Neural cell (in vitro differentiated cells): ENCODE results near the gene TMEM171. TPM values are rescaled to one million over a fixed set of nuclear protein-coding genes. Genes with fewer than 3 reads are reported as not detected.

Experiments used
- H2AFZ ChIP-seq: fragments of 200-600, 300-800 bp; sonication (generic), shearing (Covaris generic); 2 replicates; pipeline ENCODE4 v1.6.0; 2014; ENCODE audit warnings: low read depth, mild to moderate bottlenecking, antibody characterized with exemption, low read length, moderate library complexity
- H3F3A ChIP-seq: fragments of 200-600 bp; shearing (Covaris generic); 2 replicates; pipeline ENCODE4 v1.6.1; 2016; ENCODE audit warnings: mild to moderate bottlenecking, moderate library complexity, mixed read lengths, antibody characterized with exemption, low read length; ENCODE audit not compliant: insufficient read depth, poor library complexity, severe bottlenecking
- H3K27ac ChIP-seq: fragments of 200-600, 300-800 bp; sonication (generic), shearing (Covaris generic); 2 replicates; pipeline ENCODE4 v1.5.1; 2014; ENCODE audit warnings: mild to moderate bottlenecking, low read length, moderate library complexity
- H3K27me3 ChIP-seq: fragments of 300-800, 200-600 bp; sonication (generic), shearing (Covaris generic); 2 replicates; pipeline ENCODE4 v1.6.0; 2014; ENCODE audit warnings: mild to moderate bottlenecking, low read depth, low read length, moderate library complexity; ENCODE audit not compliant: insufficient read depth
- H3K36me3 ChIP-seq: fragments of 300-800, 200-600 bp; sonication (generic), shearing (Covaris generic); 2 replicates; pipeline ENCODE4 v1.5.1; 2014; ENCODE audit warnings: mild to moderate bottlenecking, antibody characterized with exemption, low read length, moderate library complexity; ENCODE audit not compliant: insufficient read depth
- H3K4me2 ChIP-seq: fragments of 300-800, 200-600 bp; sonication (generic), shearing (Covaris generic); 2 replicates; pipeline ENCODE4 v1.6.0; 2014; ENCODE audit warnings: mild to moderate bottlenecking, low read length
- H3K4me3 ChIP-seq: fragments of 300-800, 200-600 bp; sonication (generic), shearing (Covaris generic); 2 replicates; pipeline ENCODE4 v1.5.1; 2014; ENCODE audit warnings: mild to moderate bottlenecking, low read length, moderate library complexity
- H3K79me2 ChIP-seq: fragments of 200-600 bp; shearing (Covaris generic); replicated peaks from 2 replicates; pipeline ENCODE4 v1.6.0; 2014; ENCODE audit warnings: mild to moderate bottlenecking, low read length, moderate library complexity; ENCODE audit not compliant: insufficient read depth
- H3K9ac ChIP-seq: fragments of 300-800, 200-600 bp; sonication (generic), shearing (Covaris generic); 2 replicates; pipeline ENCODE4 v1.6.1; 2016; ENCODE audit warnings: mild to moderate bottlenecking, low read length, mixed read lengths
- H3K9me2 ChIP-seq: fragments of 200-600 bp; shearing (Covaris generic); 2 replicates; pipeline ENCODE4 v1.6.1; 2016; ENCODE audit warnings: mild to moderate bottlenecking, low read length, mixed read lengths; ENCODE audit not compliant: insufficient read depth
- H3K9me3 ChIP-seq: fragments of 200-600, 300-800 bp; sonication (generic), shearing (Covaris generic); 2 replicates; pipeline ENCODE4 v1.6.1; 2016; ENCODE audit warnings: mild to moderate bottlenecking, mixed run types, low read length, moderate library complexity, mixed read lengths
- H4K20me1 ChIP-seq: fragments of 200-600 bp; shearing (Covaris generic); 2 replicates; pipeline ENCODE4 v1.6.1; 2016; ENCODE audit warnings: mild to moderate bottlenecking, mixed run types; ENCODE audit not compliant: insufficient read depth
- EP300 ChIP-seq: fragments of 450-650 bp; conservative IDR thresholded peaks from 2 replicates; pipeline ENCODE4 v1.6.1; 2014; ENCODE audit warnings: antibody characterized with exemption, mild to moderate bottlenecking, moderate library complexity; ENCODE audit not compliant: poor library complexity, severe bottlenecking
- EZH2 ChIP-seq: fragments of 200-600, 300-800 bp; shearing (Covaris generic), sonication (generic); IDR thresholded peaks from 2 replicates; pipeline ENCODE4 v1.6.1; 2014; ENCODE audit warnings: antibody characterized with exemption, low read length, borderline replicate concordance, mild to moderate bottlenecking; ENCODE audit not compliant: insufficient read depth, poor library complexity, severe bottlenecking
- MXI1 ChIP-seq: fragments of 450-650 bp; conservative IDR thresholded peaks from 2 replicates; pipeline ENCODE4 v1.6.1; 2014; ENCODE audit warnings: antibody characterized with exemption, mild to moderate bottlenecking; ENCODE audit not compliant: poor library complexity, severe bottlenecking
- POLR2AphosphoS5 ChIP-seq: IDR thresholded peaks from 2 replicates; pipeline ENCODE4 v1.6.1; 2012
- RAD21 ChIP-seq: fragments of 450-650 bp; conservative IDR thresholded peaks from 2 replicates; pipeline ENCODE4 v1.6.1; 2014; ENCODE audit warnings: antibody characterized with exemption, mild to moderate bottlenecking, moderate library complexity
- SMC3 ChIP-seq: fragments of 450-650 bp; conservative IDR thresholded peaks from 2 replicates; pipeline ENCODE4 v1.6.1; 2014; ENCODE audit warnings: antibody characterized with exemption, mild to moderate bottlenecking, moderate library complexity; ENCODE audit not compliant: poor library complexity
- TAF1 ChIP-seq: IDR thresholded peaks from 2 replicates; pipeline ENCODE4 v1.6.1; 2012; ENCODE audit warnings: low read depth
- polyA plus RNA-seq: library from polyadenylated mRNA; depleted of rRNA; stranded (reverse); fragments of >200 nt; gene quantifications from 2 replicates; pipeline ENCODE4 v1.2.3, GENCODE V29; 2014
- TF ChIP-seq, protein P1 (sequence below): fragments of 450-650 bp; IDR thresholded peaks from 2 replicates; pipeline ENCODE4 v1.5.1; 2014; ENCODE audit warnings: antibody characterized with exemption, mild to moderate bottlenecking, moderate library complexity; ENCODE audit not compliant: poor library complexity, severe bottlenecking
- TF ChIP-seq, protein P2 (sequence below): IDR thresholded peaks from 2 replicates; pipeline ENCODE4 v1.6.1; 2012; ENCODE audit warnings: borderline replicate concordance

Gene TMEM171
- polyA plus RNA-seq, 1 donor from 2014 or later, result not detected

GRCh38 chr5:73094415-73094814 is 26.0 kb upstream of the TMEM171 start:
- Histone ChIP-seq H3F3A (no peaks in the 10 kb centered on the region), H3K9me2 (no peaks in the 10 kb centered on the region), H3K4me3 (no peak overlapping the region), H3K27ac (no peak overlapping the region), H3K4me2 (no peak overlapping the region), H2AFZ (no peak overlapping the region), H3K9ac (no peak overlapping the region), H3K9me3 (no peaks in the 10 kb centered on the region), H3K27me3 (no peaks in the 10 kb centered on the region), H3K79me2 (no peaks in the 10 kb centered on the region), H4K20me1 (no peaks in the 10 kb centered on the region), H3K36me3 (no peaks in the 10 kb centered on the region)
- no peak for TF ChIP-seq TAF1

- H3K9ac ChIP-seq, result no peak overlapping the region
- no peaks in the 10 kb centered on the region for H3F3A ChIP-seq
- no peaks in the 10 kb centered on the region for H3K9me3 ChIP-seq
- no peaks in the 10 kb centered on the region for H3K79me2 ChIP-seq
- no peaks in the 10 kb centered on the region for H3K27me3 ChIP-seq
- no peaks in the 10 kb centered on the region for H4K20me1 ChIP-seq
- no peak overlapping the region for H3K4me2 ChIP-seq
- no peak overlapping the region for H3K27ac ChIP-seq
- TF ChIP-seq POLR2AphosphoS5 (no peak), RAD21 (no peak), EP300 (no peak)
- H3K4me3 ChIP-seq, result no peak overlapping the region
- H3K9me2 ChIP-seq, result no peaks in the 10 kb centered on the region
- no peaks in the 10 kb centered on the region for H3K36me3 ChIP-seq
- no peak overlapping the region for H2AFZ ChIP-seq
These were observed 24.7 kb upstream of the TMEM171 start for GRCh38 chr5:73095564-73096238.

DNA sequence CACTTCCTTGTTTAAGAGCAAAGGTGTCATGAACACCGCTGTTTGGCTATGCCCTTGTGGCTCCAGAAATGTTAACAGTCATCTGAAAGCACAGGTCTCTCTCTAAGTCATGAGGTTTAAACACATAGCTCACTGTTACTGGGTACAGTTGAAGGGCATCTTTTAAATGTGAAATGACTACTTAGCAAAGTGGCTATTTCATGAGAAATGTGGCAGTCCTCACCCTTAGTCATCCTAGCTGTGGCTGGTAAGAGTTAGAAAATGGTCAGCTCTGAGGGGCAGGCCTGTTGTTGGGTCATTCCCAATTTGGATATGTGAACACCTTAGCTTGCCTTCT is 24.2 kb upstream of the TMEM171 start:
- H3K27me3 ChIP-seq, result no peaks in the 10 kb centered on the region
- no peaks in the 10 kb centered on the region for H3K79me2 ChIP-seq
- no peaks in the 10 kb centered on the region for H3K36me3 ChIP-seq
- no peaks in the 10 kb centered on the region for H3F3A ChIP-seq
- no peak for TF ChIP-seq TAF1
- TF ChIP-seq, protein P1, sequence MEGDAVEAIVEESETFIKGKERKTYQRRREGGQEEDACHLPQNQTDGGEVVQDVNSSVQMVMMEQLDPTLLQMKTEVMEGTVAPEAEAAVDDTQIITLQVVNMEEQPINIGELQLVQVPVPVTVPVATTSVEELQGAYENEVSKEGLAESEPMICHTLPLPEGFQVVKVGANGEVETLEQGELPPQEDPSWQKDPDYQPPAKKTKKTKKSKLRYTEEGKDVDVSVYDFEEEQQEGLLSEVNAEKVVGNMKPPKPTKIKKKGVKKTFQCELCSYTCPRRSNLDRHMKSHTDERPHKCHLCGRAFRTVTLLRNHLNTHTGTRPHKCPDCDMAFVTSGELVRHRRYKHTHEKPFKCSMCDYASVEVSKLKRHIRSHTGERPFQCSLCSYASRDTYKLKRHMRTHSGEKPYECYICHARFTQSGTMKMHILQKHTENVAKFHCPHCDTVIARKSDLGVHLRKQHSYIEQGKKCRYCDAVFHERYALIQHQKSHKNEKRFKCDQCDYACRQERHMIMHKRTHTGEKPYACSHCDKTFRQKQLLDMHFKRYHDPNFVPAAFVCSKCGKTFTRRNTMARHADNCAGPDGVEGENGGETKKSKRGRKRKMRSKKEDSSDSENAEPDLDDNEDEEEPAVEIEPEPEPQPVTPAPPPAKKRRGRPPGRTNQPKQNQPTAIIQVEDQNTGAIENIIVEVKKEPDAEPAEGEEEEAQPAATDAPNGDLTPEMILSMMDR, result no peak
- TF ChIP-seq RAD21, result no peak
- no peak for TF ChIP-seq SMC3
- TF ChIP-seq EZH2, result no peak
- TF ChIP-seq, protein P2, sequence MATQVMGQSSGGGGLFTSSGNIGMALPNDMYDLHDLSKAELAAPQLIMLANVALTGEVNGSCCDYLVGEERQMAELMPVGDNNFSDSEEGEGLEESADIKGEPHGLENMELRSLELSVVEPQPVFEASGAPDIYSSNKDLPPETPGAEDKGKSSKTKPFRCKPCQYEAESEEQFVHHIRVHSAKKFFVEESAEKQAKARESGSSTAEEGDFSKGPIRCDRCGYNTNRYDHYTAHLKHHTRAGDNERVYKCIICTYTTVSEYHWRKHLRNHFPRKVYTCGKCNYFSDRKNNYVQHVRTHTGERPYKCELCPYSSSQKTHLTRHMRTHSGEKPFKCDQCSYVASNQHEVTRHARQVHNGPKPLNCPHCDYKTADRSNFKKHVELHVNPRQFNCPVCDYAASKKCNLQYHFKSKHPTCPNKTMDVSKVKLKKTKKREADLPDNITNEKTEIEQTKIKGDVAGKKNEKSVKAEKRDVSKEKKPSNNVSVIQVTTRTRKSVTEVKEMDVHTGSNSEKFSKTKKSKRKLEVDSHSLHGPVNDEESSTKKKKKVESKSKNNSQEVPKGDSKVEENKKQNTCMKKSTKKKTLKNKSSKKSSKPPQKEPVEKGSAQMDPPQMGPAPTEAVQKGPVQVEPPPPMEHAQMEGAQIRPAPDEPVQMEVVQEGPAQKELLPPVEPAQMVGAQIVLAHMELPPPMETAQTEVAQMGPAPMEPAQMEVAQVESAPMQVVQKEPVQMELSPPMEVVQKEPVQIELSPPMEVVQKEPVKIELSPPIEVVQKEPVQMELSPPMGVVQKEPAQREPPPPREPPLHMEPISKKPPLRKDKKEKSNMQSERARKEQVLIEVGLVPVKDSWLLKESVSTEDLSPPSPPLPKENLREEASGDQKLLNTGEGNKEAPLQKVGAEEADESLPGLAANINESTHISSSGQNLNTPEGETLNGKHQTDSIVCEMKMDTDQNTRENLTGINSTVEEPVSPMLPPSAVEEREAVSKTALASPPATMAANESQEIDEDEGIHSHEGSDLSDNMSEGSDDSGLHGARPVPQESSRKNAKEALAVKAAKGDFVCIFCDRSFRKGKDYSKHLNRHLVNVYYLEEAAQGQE, result no peak
- TF ChIP-seq MXI1, result no peak
- TF ChIP-seq EP300, result no peak
- TF ChIP-seq POLR2AphosphoS5, result no peak
- no peak overlapping the region for H3K27ac ChIP-seq
- H3K4me2 ChIP-seq, result no peak overlapping the region
- H3K9me2 ChIP-seq, result no peaks in the 10 kb centered on the region
- H3K9me3 ChIP-seq, result no peaks in the 10 kb centered on the region
- no peaks in the 10 kb centered on the region for H4K20me1 ChIP-seq
- no peak overlapping the region for H2AFZ ChIP-seq
- no peak overlapping the region for H3K4me3 ChIP-seq
- H3K9ac ChIP-seq, result no peak overlapping the region
